MM.1S (cell line): ENCODE data around the gene OXER1.

Experiments used
- DNase-seq: peaks from one replicate; pipeline ENCODE4 v3.0.0-alpha.2; 2015
- H2AFZ ChIP-seq: fragments of 300-600 bp; sonication (generic); 2 replicates; pipeline ENCODE4 v1.6.0; 2016; ENCODE audit warnings: antibody characterized with exemption, low read length
- H3F3A ChIP-seq: fragments of 300-600 bp; sonication (generic); 2 replicates; pipeline ENCODE4 v1.6.1; 2016; ENCODE audit warnings: mild to moderate bottlenecking, antibody characterized with exemption, low read length, moderate library complexity, mixed read lengths; ENCODE audit not compliant: insufficient read depth
- H3K27ac ChIP-seq: fragments of 300-600 bp; sonication (generic); 2 replicates; pipeline ENCODE4 v1.5.1; 2016; ENCODE audit warnings: mild to moderate bottlenecking, low read length
- H3K27me3 ChIP-seq: fragments of 300-600 bp; sonication (generic); replicated peaks from 2 replicates; pipeline ENCODE4 v1.6.0; 2016; ENCODE audit warnings: low read length; ENCODE audit not compliant: insufficient read depth
- H3K36me3 ChIP-seq: fragments of 300-600 bp; sonication (generic); replicated peaks from 2 replicates; pipeline ENCODE4 v1.6.1; 2016; ENCODE audit warnings: mild to moderate bottlenecking, low read length, mixed read lengths; ENCODE audit not compliant: insufficient read depth
- H3K4me1 ChIP-seq: fragments of 300-600 bp; sonication (generic); 2 replicates; pipeline ENCODE4 v1.6.1; 2016; ENCODE audit warnings: low read length, mixed read lengths
- H3K4me2 ChIP-seq: fragments of 300-600 bp; sonication (generic); 2 replicates; pipeline ENCODE4 v1.6.0; 2016; ENCODE audit warnings: low read depth, low read length
- H3K4me3 ChIP-seq: fragments of 300-600 bp; sonication (generic); 2 replicates; pipeline ENCODE4 v1.5.1; 2016; ENCODE audit warnings: low read length, mixed read lengths
- H3K79me2 ChIP-seq: fragments of 300-600 bp; sonication (generic); 2 replicates; pipeline ENCODE4 v1.6.1; 2016; ENCODE audit warnings: mixed run types, low read length, mixed read lengths
- H3K9ac ChIP-seq: fragments of 300-600 bp; sonication (generic); 2 replicates; pipeline ENCODE4 v1.6.1; 2016; ENCODE audit warnings: low read length, mixed read lengths
- H3K9me2 ChIP-seq: fragments of 300-600 bp; sonication (generic); replicated peaks from 2 replicates; pipeline ENCODE4 v1.6.1; 2016; ENCODE audit warnings: mild to moderate bottlenecking, low read length, mixed read lengths; ENCODE audit not compliant: insufficient read depth
- H3K9me3 ChIP-seq: fragments of 300-600 bp; sonication (generic); replicated peaks from 2 replicates; pipeline ENCODE4 v1.6.1; 2016; ENCODE audit warnings: mild to moderate bottlenecking, low read length, mixed read lengths; ENCODE audit not compliant: insufficient read depth
- H4K20me1 ChIP-seq: fragments of 300-600 bp; sonication (generic); 2 replicates; pipeline ENCODE4 v1.6.1; 2016; ENCODE audit warnings: mild to moderate bottlenecking, low read length, moderate library complexity, mixed read lengths; ENCODE audit not compliant: insufficient read depth
- CTCF ChIP-seq: fragments of 300-600 bp; sonication (generic); IDR thresholded peaks from 2 replicates; pipeline ENCODE4 v1.5.1; 2016; ENCODE audit warnings: antibody characterized with exemption, low read length, mixed read lengths
- EZH2 ChIP-seq: fragments of 300-600 bp; sonication (generic); optimal IDR thresholded peaks from 2 replicates; pipeline ENCODE3; 2017; ENCODE audit warnings: low read depth, mild to moderate bottlenecking, antibody characterized with exemption, low read length, mixed read lengths
- EZH2phosphoT487 ChIP-seq: fragments of 300-600 bp; sonication (generic); IDR thresholded peaks from 2 replicates; pipeline ENCODE4 v1.6.1; 2018; ENCODE audit warnings: antibody characterized with exemption, low read length

The OXER1 gene

GRCh38 chr2:42800461-42800962, 36.6 kb upstream of the OXER1 start:
- Histone ChIP-seq H3K4me1 (no peaks in the 10 kb centered on the region), H3K9me3 (no peaks in the 10 kb centered on the region), H3K4me3 (no peak overlapping the region), H3K9ac (no peak overlapping the region), H3K9me2 (no peaks in the 10 kb centered on the region), H4K20me1 (no peaks in the 10 kb centered on the region), H3K27ac (no peak overlapping the region), H2AFZ (no peak overlapping the region), H3K36me3 (no peaks in the 10 kb centered on the region), H3F3A (no peaks in the 10 kb centered on the region), H3K27me3 (no peaks in the 10 kb centered on the region), H3K4me2 (no peak overlapping the region), H3K79me2 (no peaks in the 10 kb centered on the region)
- no peak for TF ChIP-seq EZH2phosphoT487
- no peak for TF ChIP-seq EZH2
- TF ChIP-seq CTCF: no peak
- DNase-seq: no peak

- H3K9me3 ChIP-seq: no peaks in the 10 kb centered on the region
- H3K9me2 ChIP-seq: no peaks in the 10 kb centered on the region
- no peak overlapping the region for H3K27ac ChIP-seq
- H3K27me3 ChIP-seq: no peaks in the 10 kb centered on the region
- H3K4me1 ChIP-seq: no peaks in the 10 kb centered on the region
- H3K9ac ChIP-seq: no peak overlapping the region
- H3K4me2 ChIP-seq: no peak overlapping the region
- no peak for DNase-seq
- TF ChIP-seq EZH2 (no peak), CTCF (no peak), EZH2phosphoT487 (no peak)
- no peak overlapping the region for H3K4me3 ChIP-seq
- H3K79me2 ChIP-seq: no peaks in the 10 kb centered on the region
- no peaks in the 10 kb centered on the region for H4K20me1 ChIP-seq
- no peaks in the 10 kb centered on the region for H3F3A ChIP-seq
- H2AFZ ChIP-seq: no peak overlapping the region
- no peaks in the 10 kb centered on the region for H3K36me3 ChIP-seq
These were observed 35.9 kb upstream of the OXER1 start for GRCh38 chr2:42799881-42800280.

GRCh38 chr2:42797281-42797680, 33.3 kb upstream of the OXER1 start:
- Histone ChIP-seq H3F3A (no peaks in the 10 kb centered on the region), H3K9me2 (no peaks in the 10 kb centered on the region), H4K20me1 (no peaks in the 10 kb centered on the region), H3K27ac (no peak overlapping the region), H3K4me2 (no peak overlapping the region), H3K4me3 (no peak overlapping the region), H3K79me2 (no peaks in the 10 kb centered on the region), H3K27me3 (peaks cover 11% of the 10 kb centered on the region; the same call in 1 of the 2 replicates), H3K9ac (no peak overlapping the region), H2AFZ (no peak overlapping the region), H3K9me3 (no peaks in the 10 kb centered on the region), H3K4me1 (no peaks in the 10 kb centered on the region), H3K36me3 (no peaks in the 10 kb centered on the region)
- TF ChIP-seq EZH2 (no peak), EZH2phosphoT487 (no peak), CTCF (no peak)
- no peak for DNase-seq
